WI38 (cell line): ENCODE results near the gene PEAK1.

Experiments
- H3K4me3 ChIP-seq: 2 replicates; pipeline ENCODE4 v1.5.1; 2011; ENCODE audit warnings: low read depth, mild to moderate bottlenecking, control low read depth, low read length
- CTCF ChIP-seq: IDR thresholded peaks from 2 replicates; pipeline ENCODE4 v1.5.1; 2012; ENCODE audit warnings: low read depth, mild to moderate bottlenecking, control low read depth, low read length

PEAK1 gene

GRCh38 chr15:77120576-77120975 is 299.3 kb downstream of the PEAK1 start:
- no peak overlapping the region for H3K4me3 ChIP-seq
- TF ChIP-seq CTCF = no peak

GRCh38 chr15:77119446-77119845 is 300.5 kb downstream of the PEAK1 start:
- no peak overlapping the region for H3K4me3 ChIP-seq
- TF ChIP-seq CTCF = no peak

- no peak overlapping the region for H3K4me3 ChIP-seq
- TF ChIP-seq CTCF = peak; percentile 64
These were observed 301.0 kb downstream of the PEAK1 start for GRCh38 chr15:77118882-77119321.

- no peak overlapping the region for H3K4me3 ChIP-seq
- TF ChIP-seq CTCF = no peak
These were observed 304.7 kb downstream of the PEAK1 start for GRCh38 chr15:77115179-77115578.

GRCh38 chr15:77112838-77113504 is 306.9 kb downstream of the PEAK1 start:
- no peak for TF ChIP-seq CTCF
- no peak overlapping the region for H3K4me3 ChIP-seq

GRCh38 chr15:77111789-77112188 is 308.1 kb downstream of the PEAK1 start:
- no peak for TF ChIP-seq CTCF
- H3K4me3 ChIP-seq = no peak overlapping the region

GRCh38 chr15:77107531-77108355 is 312.2 kb downstream of the PEAK1 start:
- peak; percentile 71 for TF ChIP-seq CTCF
- H3K4me3 ChIP-seq = no peak overlapping the region
